ENCODE data around the gene SH3TC2. TPM values are rescaled to one million over a fixed set of nuclear protein-coding genes. Genes with fewer than 3 reads are reported as not detected.

SH3TC2 gene
- total RNA-seq, 1 experiment from 2014 or later: 38.8 TPM

- peaks cover 11% of the 10 kb centered on the region; the same call in 1 of the 2 replicates for H3K9me3 ChIP-seq (ENCODE audit: insufficient read depth, low read depth)
- TSS peak; percentile 43 for BruUV-seq (replicated peaks)
- peaks cover 53% of the 10 kb centered on the region for H3K36me3 ChIP-seq (ENCODE audit: low read depth)
- peaks cover 47% of the 10 kb centered on the region for H3F3A ChIP-seq (ENCODE audit: insufficient read depth, low read depth)
- peak overlapping the region; percentile 99 for H3K27ac ChIP-seq
- H3K4me1 ChIP-seq (replicated peaks; ENCODE audit: insufficient read depth): peaks cover 68% of the 10 kb centered on the region
- no peaks in the 10 kb centered on the region for H4K20me1 ChIP-seq (ENCODE audit: insufficient read depth)
- ChIA-PET CTCF (no interaction called here), POLR2A (ENCODE audit: unreplicated experiment) (interaction anchor here (0.6 to 1.2 kb wide), 2 partner anchors 51 to 412 kb away, joined by 3 to 4 read pairs; no protein-coding TSS in a partner anchor)
- H3K4me3 ChIP-seq: peak overlapping the region; percentile 46; the same call in 1 of the 2 replicates
- no peak overlapping the region for H2AFZ ChIP-seq
- intact Hi-C loops (cut with micrococcal nuclease; ENCODE audit: unreplicated experiment): loop anchor here (1.0 to 5.0 kb wide), 9 partner anchors 12 to 167 kb away; no protein-coding TSS in a partner anchor
- H3K9me2 ChIP-seq (ENCODE audit: insufficient read depth): no peaks in the 10 kb centered on the region
- peak; percentile 78 to 95 for DNase-seq
- peak overlapping the region; percentile 72 for H3K4me2 ChIP-seq
- H3K27me3 ChIP-seq (ENCODE audit: insufficient read depth, low read depth): no peaks in the 10 kb centered on the region
- H3K79me2 ChIP-seq (ENCODE audit: low read depth): peaks cover 51% of the 10 kb centered on the region
- TF ChIP-seq, protein P1, sequence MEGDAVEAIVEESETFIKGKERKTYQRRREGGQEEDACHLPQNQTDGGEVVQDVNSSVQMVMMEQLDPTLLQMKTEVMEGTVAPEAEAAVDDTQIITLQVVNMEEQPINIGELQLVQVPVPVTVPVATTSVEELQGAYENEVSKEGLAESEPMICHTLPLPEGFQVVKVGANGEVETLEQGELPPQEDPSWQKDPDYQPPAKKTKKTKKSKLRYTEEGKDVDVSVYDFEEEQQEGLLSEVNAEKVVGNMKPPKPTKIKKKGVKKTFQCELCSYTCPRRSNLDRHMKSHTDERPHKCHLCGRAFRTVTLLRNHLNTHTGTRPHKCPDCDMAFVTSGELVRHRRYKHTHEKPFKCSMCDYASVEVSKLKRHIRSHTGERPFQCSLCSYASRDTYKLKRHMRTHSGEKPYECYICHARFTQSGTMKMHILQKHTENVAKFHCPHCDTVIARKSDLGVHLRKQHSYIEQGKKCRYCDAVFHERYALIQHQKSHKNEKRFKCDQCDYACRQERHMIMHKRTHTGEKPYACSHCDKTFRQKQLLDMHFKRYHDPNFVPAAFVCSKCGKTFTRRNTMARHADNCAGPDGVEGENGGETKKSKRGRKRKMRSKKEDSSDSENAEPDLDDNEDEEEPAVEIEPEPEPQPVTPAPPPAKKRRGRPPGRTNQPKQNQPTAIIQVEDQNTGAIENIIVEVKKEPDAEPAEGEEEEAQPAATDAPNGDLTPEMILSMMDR (conservative IDR thresholded peaks at IDR 0.05): no peak
- no peak for TF ChIP-seq EZH2 (IDR thresholded peaks at IDR 0.05; ENCODE audit: low read depth)
These were observed 368 bp downstream of the SH3TC2 start for GRCh38 chr5:149062371-149063016.

GRCh38 chr5:149061341-149061740 lies 1.5 kb downstream of the SH3TC2 start:
- Histone ChIP-seq H3K4me3 (peak overlapping the region; percentile 32; the same call in 1 of the 2 replicates), H3K36me3 (ENCODE audit: low read depth) (peaks cover 47% of the 10 kb centered on the region), H3F3A (ENCODE audit: insufficient read depth, low read depth) (peaks cover 47% of the 10 kb centered on the region), H3K9me3 (ENCODE audit: insufficient read depth, low read depth) (peaks cover 11% of the 10 kb centered on the region; the same call in 1 of the 2 replicates), H3K79me2 (ENCODE audit: low read depth) (peaks cover 56% of the 10 kb centered on the region), H3K4me2 (peak overlapping the region; percentile 72), H3K27ac (peak overlapping the region; percentile 99), H3K9me2 (ENCODE audit: insufficient read depth) (no peaks in the 10 kb centered on the region), H3K4me1 (replicated peaks; ENCODE audit: insufficient read depth) (peaks cover 68% of the 10 kb centered on the region), H2AFZ (no peak overlapping the region), H4K20me1 (ENCODE audit: insufficient read depth) (no peaks in the 10 kb centered on the region), H3K27me3 (ENCODE audit: insufficient read depth, low read depth) (no peaks in the 10 kb centered on the region)
- CTCF ChIA-PET: no interaction called here
- no peak for DNase-seq
- POLR2A ChIA-PET (ENCODE audit: unreplicated experiment): no interaction called here
- no TSS peak for BruUV-seq (replicated peaks)
- no peak for TF ChIP-seq EZH2 (IDR thresholded peaks at IDR 0.05; ENCODE audit: low read depth)
- TF ChIP-seq, protein P1 (conservative IDR thresholded peaks at IDR 0.05): no peak
- intact Hi-C loops (cut with micrococcal nuclease; ENCODE audit: unreplicated experiment): loop anchor here (5.0 kb wide), 2 partner anchors 66 to 146 kb away; no protein-coding TSS in a partner anchor

DNA sequence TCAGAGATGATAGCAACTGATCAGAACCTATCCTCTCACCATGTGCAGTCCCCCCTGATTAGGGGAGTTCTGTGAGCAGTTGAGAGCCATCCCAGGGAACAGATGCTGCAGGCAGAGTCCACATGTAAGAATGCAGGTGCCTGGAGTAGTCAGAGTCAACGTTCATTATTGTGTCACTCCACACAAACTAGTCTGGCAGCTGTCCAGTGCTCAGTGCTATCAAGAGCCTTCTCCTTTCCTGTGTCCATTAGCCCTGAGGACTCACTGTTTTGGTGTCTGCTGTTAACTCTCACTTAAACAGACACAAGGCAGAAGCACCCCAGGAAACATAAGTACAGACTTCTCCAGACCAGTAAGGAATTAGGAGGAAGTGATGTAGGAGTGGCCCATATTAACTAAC lies 2.5 kb downstream of the SH3TC2 start:
- H3K4me1 ChIP-seq (replicated peaks; ENCODE audit: insufficient read depth): peaks cover 60% of the 10 kb centered on the region
- peaks cover 11% of the 10 kb centered on the region; the same call in 1 of the 2 replicates for H3K9me3 ChIP-seq (ENCODE audit: insufficient read depth, low read depth)
- BruUV-seq (replicated peaks): no TSS peak
- peak overlapping the region; percentile 72 for H3K4me2 ChIP-seq
- CTCF ChIA-PET: no interaction called here
- H3K27me3 ChIP-seq (ENCODE audit: insufficient read depth, low read depth): no peaks in the 10 kb centered on the region
- peak overlapping the region; percentile 99 for H3K27ac ChIP-seq
- H3F3A ChIP-seq (ENCODE audit: insufficient read depth, low read depth): peaks cover 47% of the 10 kb centered on the region
- peaks cover 40% of the 10 kb centered on the region for H3K36me3 ChIP-seq (ENCODE audit: low read depth)
- H2AFZ ChIP-seq: no peak overlapping the region
- POLR2A ChIA-PET (ENCODE audit: unreplicated experiment): no interaction called here
- H3K9me2 ChIP-seq (ENCODE audit: insufficient read depth): no peaks in the 10 kb centered on the region
- intact Hi-C loops (cut with micrococcal nuclease; ENCODE audit: unreplicated experiment): loop anchor here (5.0 kb wide), 2 partner anchors 67 to 147 kb away; no protein-coding TSS in a partner anchor
- H3K79me2 ChIP-seq (ENCODE audit: low read depth): peaks cover 51% of the 10 kb centered on the region
- no peak for TF ChIP-seq EZH2 (IDR thresholded peaks at IDR 0.05; ENCODE audit: low read depth)
- TF ChIP-seq, protein P1 (conservative IDR thresholded peaks at IDR 0.05): no peak
- H4K20me1 ChIP-seq (ENCODE audit: insufficient read depth): no peaks in the 10 kb centered on the region
- H3K4me3 ChIP-seq: no peak overlapping the region
- peak; percentile 23 to 56 for DNase-seq

Measured in PC-9 (cell line).